Activated T-helper 1 cell treated with anti-CD3 and anti-CD28 coated beads, Interleukin-12 subunit alpha, Interleukin-12 subunit beta, Interleukin-2, Interleukin-4 antibody, amounts not matched to agents 30 ng/mL and 10 ng/mL and 1 ng/mL, durations not matched to agents 14 hours and 24 hours and 36 hours (primary cell): ENCODE data around the gene ST3GAL3. TPM values are rescaled to one million over a fixed set of nuclear protein-coding genes. Genes with fewer than 3 reads are reported as not detected.

ENCODE experiments used
- DNase-seq: peaks from one replicate; pipeline ENCODE4 v3.0.0; 2021; ENCODE audit warnings: low spot score
- H3K27ac Mint-ChIP-seq: one replicate; pipeline ENCODE4 v1.8.0; 2021; ENCODE audit warnings: mild to moderate bottlenecking, mixed read lengths
- H3K27me3 Mint-ChIP-seq: one replicate; pipeline ENCODE4 v1.8.0; 2022; ENCODE audit warnings: mild to moderate bottlenecking, moderate library complexity, mixed read lengths; ENCODE audit not compliant: insufficient read depth
- H3K36me3 Mint-ChIP-seq: one replicate; pipeline ENCODE4 v1.8.0; 2021; ENCODE audit warnings: low read depth, mixed read lengths
- H3K4me1 Mint-ChIP-seq: one replicate; pipeline ENCODE4 v1.8.0; 2021; ENCODE audit warnings: low read depth, mixed read lengths
- H3K4me3 Mint-ChIP-seq: one replicate; pipeline ENCODE4 v1.8.0; 2021; ENCODE audit warnings: mild to moderate bottlenecking, moderate library complexity, mixed read lengths
- H3K9me3 Mint-ChIP-seq: one replicate; pipeline ENCODE4 v1.8.0; 2021; ENCODE audit warnings: mixed read lengths
- intact Hi-C: fragments of 100-400 bp; cut with micrococcal nuclease; formaldehyde crosslinking; loops from one replicate; pipeline ENCODE4 v1.15.1; 2024
- total RNA-seq: library from RNA; stranded (reverse); gene quantifications from 2 replicates; pipeline ENCODE4 v1.2.3, GENCODE V29; 2022

The ST3GAL3 gene
- total RNA-seq, 1 donor from 2014 or later: 19.0 TPM

GRCh38 chr1:43861988-43862735 is 154.8 kb downstream of the ST3GAL3 start:
- Mint-ChIP-seq H3K4me1 (peaks cover 26% of the 10 kb centered on the region), H3K4me3 (no peak overlapping the region), H3K9me3 (no peaks in the 10 kb centered on the region), H3K27ac (no peak overlapping the region), H3K27me3 (no peaks in the 10 kb centered on the region), H3K36me3 (peaks cover 1% of the 10 kb centered on the region)
- DNase-seq: no peak
- intact Hi-C loops: no loop called here

- peaks cover 41% of the 10 kb centered on the region for H3K4me1 Mint-ChIP-seq
- DNase-seq: no peak
- intact Hi-C loops: loop anchor here (1.0 kb wide), 1 partner anchor 17 kb away; no protein-coding TSS in a partner anchor
- peak overlapping the region; percentile 89 for H3K27ac Mint-ChIP-seq
- H3K27me3 Mint-ChIP-seq: no peaks in the 10 kb centered on the region
- H3K36me3 Mint-ChIP-seq: peaks cover 1% of the 10 kb centered on the region
- no peaks in the 10 kb centered on the region for H3K9me3 Mint-ChIP-seq
- H3K4me3 Mint-ChIP-seq: no peak overlapping the region
These were observed 157.0 kb downstream of the ST3GAL3 start for GRCh38 chr1:43864111-43865045.

GRCh38 chr1:43866201-43866600 is 158.9 kb downstream of the ST3GAL3 start:
- no peak overlapping the region for H3K4me3 Mint-ChIP-seq
- H3K27me3 Mint-ChIP-seq: peaks cover 2% of the 10 kb centered on the region
- H3K4me1 Mint-ChIP-seq: peaks cover 41% of the 10 kb centered on the region
- H3K9me3 Mint-ChIP-seq: no peaks in the 10 kb centered on the region
- intact Hi-C loops: no loop called here
- H3K27ac Mint-ChIP-seq: no peak overlapping the region
- peaks cover 1% of the 10 kb centered on the region for H3K36me3 Mint-ChIP-seq
- DNase-seq: no peak

- no peak overlapping the region for H3K4me3 Mint-ChIP-seq
- intact Hi-C loops: no loop called here
- H3K27me3 Mint-ChIP-seq: peaks cover 2% of the 10 kb centered on the region
- no peak for DNase-seq
- H3K4me1 Mint-ChIP-seq: peaks cover 41% of the 10 kb centered on the region
- no peak overlapping the region for H3K27ac Mint-ChIP-seq
- H3K36me3 Mint-ChIP-seq: no peaks in the 10 kb centered on the region
- H3K9me3 Mint-ChIP-seq: no peaks in the 10 kb centered on the region
These were observed 160.8 kb downstream of the ST3GAL3 start for GRCh38 chr1:43867976-43868740.

- DNase-seq: no peak
- H3K4me3 Mint-ChIP-seq: no peak overlapping the region
- H3K9me3 Mint-ChIP-seq: no peaks in the 10 kb centered on the region
- intact Hi-C loops: no loop called here
- H3K27ac Mint-ChIP-seq: no peak overlapping the region
- H3K4me1 Mint-ChIP-seq: peaks cover 41% of the 10 kb centered on the region
- no peaks in the 10 kb centered on the region for H3K36me3 Mint-ChIP-seq
- H3K27me3 Mint-ChIP-seq: peaks cover 2% of the 10 kb centered on the region
These were observed 161.4 kb downstream of the ST3GAL3 start for GRCh38 chr1:43868741-43869067.

- intact Hi-C loops: no loop called here
These were observed 163.0 kb downstream of the ST3GAL3 start for GRCh38 chr1:43870306-43870705.

GRCh38 chr1:43871181-43871910 is 164.0 kb downstream of the ST3GAL3 start:
- H3K36me3 Mint-ChIP-seq: no peaks in the 10 kb centered on the region
- peaks cover 2% of the 10 kb centered on the region for H3K27me3 Mint-ChIP-seq
- no peak for DNase-seq
- H3K9me3 Mint-ChIP-seq: no peaks in the 10 kb centered on the region
- peaks cover 17% of the 10 kb centered on the region for H3K4me1 Mint-ChIP-seq
- intact Hi-C loops: no loop called here
- no peak overlapping the region for H3K27ac Mint-ChIP-seq
- H3K4me3 Mint-ChIP-seq: no peak overlapping the region

More at GRCh38 chr1:43870306-43870705, 163.0 kb downstream of the ST3GAL3 start:
- H3K4me3 Mint-ChIP-seq: no peak overlapping the region
- H3K9me3 Mint-ChIP-seq: no peaks in the 10 kb centered on the region
- H3K4me1 Mint-ChIP-seq: peaks cover 26% of the 10 kb centered on the region
- no peak for DNase-seq
- peaks cover 2% of the 10 kb centered on the region for H3K27me3 Mint-ChIP-seq
- H3K27ac Mint-ChIP-seq: no peak overlapping the region
- no peaks in the 10 kb centered on the region for H3K36me3 Mint-ChIP-seq

- no peak overlapping the region for H3K27ac Mint-ChIP-seq
- DNase-seq: no peak
- peaks cover 2% of the 10 kb centered on the region for H3K27me3 Mint-ChIP-seq
- H3K9me3 Mint-ChIP-seq: no peaks in the 10 kb centered on the region
- H3K4me1 Mint-ChIP-seq: peaks cover 14% of the 10 kb centered on the region
- no peak overlapping the region for H3K4me3 Mint-ChIP-seq
- no peaks in the 10 kb centered on the region for H3K36me3 Mint-ChIP-seq
- intact Hi-C loops: no loop called here
These were observed 164.9 kb downstream of the ST3GAL3 start for GRCh38 chr1:43872280-43872679.

GRCh38 chr1:43873851-43874250 is 166.5 kb downstream of the ST3GAL3 start:
- H3K4me1 Mint-ChIP-seq: no peaks in the 10 kb centered on the region
- peaks cover 2% of the 10 kb centered on the region for H3K27me3 Mint-ChIP-seq
- intact Hi-C loops: no loop called here
- no peak overlapping the region for H3K4me3 Mint-ChIP-seq
- no peak overlapping the region for H3K27ac Mint-ChIP-seq
- H3K9me3 Mint-ChIP-seq: no peaks in the 10 kb centered on the region
- DNase-seq: no peak
- no peaks in the 10 kb centered on the region for H3K36me3 Mint-ChIP-seq

- Mint-ChIP-seq H3K4me1 (no peaks in the 10 kb centered on the region), H3K36me3 (no peaks in the 10 kb centered on the region), H3K27ac (no peak overlapping the region), H3K9me3 (no peaks in the 10 kb centered on the region), H3K27me3 (peaks cover 2% of the 10 kb centered on the region), H3K4me3 (no peak overlapping the region)
- DNase-seq: no peak
- intact Hi-C loops: no loop called here
These were observed 167.4 kb downstream of the ST3GAL3 start for GRCh38 chr1:43874716-43875115.

- H3K36me3 Mint-ChIP-seq: no peaks in the 10 kb centered on the region
- no peak overlapping the region for H3K27ac Mint-ChIP-seq
- DNase-seq: no peak
- H3K9me3 Mint-ChIP-seq: no peaks in the 10 kb centered on the region
- H3K27me3 Mint-ChIP-seq: peaks cover 2% of the 10 kb centered on the region
- H3K4me1 Mint-ChIP-seq: no peaks in the 10 kb centered on the region
- intact Hi-C loops: no loop called here
- no peak overlapping the region for H3K4me3 Mint-ChIP-seq
These were observed 168.0 kb downstream of the ST3GAL3 start for GRCh38 chr1:43875331-43875730.

GRCh38 chr1:43877101-43877500 is 169.8 kb downstream of the ST3GAL3 start:
- H3K9me3 Mint-ChIP-seq: no peaks in the 10 kb centered on the region
- H3K4me3 Mint-ChIP-seq: no peak overlapping the region
- no peak for DNase-seq
- no peaks in the 10 kb centered on the region for H3K36me3 Mint-ChIP-seq
- no peaks in the 10 kb centered on the region for H3K27me3 Mint-ChIP-seq
- no peak overlapping the region for H3K27ac Mint-ChIP-seq
- H3K4me1 Mint-ChIP-seq: no peaks in the 10 kb centered on the region
- intact Hi-C loops: no loop called here
